T follicular helper cell (primary cell): ENCODE results near the gene DOK6.
"Not testable (repeated sequence)": the region's sequence is repeated elsewhere in the genome, so short reads cannot be mapped to it uniquely, and the experiment has no call there.

Experiments used
- DNase-seq: peaks from one replicate; pipeline ENCODE4 v3.0.0-alpha.2; 2020; ENCODE audit warnings: low read depth

DOK6 gene

DNA sequence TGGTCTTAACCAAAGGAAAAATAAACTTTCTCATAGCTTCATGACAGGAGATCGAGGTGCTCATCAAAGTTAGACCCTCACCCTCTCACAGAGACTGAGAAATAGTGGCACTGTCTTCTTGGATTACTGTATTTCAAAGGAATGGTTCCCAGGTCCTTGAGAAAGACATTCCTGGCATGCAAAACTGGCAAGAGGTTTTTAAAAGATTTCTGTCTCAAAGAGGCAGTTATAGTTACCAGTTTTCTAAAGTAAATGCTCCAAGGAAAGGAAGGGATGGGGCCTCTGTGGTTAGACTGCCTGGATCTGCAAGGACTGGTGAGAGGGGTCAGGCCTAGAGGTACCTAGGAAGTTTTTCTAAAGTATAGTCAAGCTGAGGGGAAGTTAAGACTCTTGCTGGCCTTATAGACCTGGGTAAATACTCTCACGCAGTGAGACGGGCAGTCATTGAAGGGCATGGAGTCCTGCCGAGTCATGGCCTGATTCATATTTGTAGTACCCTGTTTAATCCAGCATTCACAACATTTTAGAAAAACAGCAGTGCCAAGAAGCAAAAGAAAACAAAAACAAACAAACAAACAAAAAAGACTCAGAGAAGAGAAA lies 226.1 kb downstream of the DOK6 start:
- no peak for DNase-seq

DNA sequence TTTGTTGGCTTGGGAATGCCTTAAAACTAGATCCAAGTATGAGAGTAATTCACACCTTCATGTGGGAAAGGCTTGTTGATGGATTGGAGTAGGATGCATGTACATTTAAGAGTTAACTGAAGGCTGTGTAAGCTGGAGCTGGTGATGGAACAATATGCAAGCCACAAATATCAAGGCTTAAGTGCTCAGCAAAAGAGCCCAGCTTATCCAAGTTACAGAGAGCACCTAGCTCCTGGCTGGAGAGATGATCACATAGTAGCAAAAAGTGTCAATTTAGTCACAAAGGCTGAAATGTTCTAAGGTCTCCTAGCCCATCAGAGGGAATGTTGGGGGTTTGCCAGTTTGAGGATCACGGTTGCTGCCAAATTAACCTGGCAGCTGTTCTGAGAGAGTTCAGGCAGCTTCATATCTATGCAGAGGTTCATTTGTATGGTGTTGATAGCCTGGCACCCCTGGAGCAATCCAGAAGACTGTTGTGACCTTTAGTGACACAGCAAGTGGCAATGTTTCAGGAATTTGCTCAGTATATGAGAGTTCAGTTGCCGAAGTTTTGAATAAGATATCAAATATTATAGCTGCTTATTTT lies 228.2 kb downstream of the DOK6 start:
- no peak for DNase-seq

DNA sequence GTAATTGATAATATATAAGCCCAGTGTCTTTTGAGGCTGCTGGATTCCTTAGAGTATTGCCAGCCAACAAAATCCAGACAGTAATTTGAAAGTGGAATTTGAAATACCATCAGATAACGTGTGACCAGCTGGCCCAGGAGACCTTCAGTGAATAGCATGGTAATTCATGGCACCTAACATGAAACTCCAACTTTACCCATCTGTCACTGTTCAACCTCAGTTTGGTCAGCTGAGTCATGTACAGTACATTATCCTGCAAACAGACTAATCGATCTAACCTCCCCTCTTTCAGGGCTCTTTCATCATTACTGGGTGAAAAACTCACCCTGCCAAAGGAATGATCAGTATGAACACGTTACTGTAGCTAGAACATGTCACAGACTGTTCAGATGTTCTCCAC lies 230.6 kb downstream of the DOK6 start:
- DNase-seq, result no peak

DNA sequence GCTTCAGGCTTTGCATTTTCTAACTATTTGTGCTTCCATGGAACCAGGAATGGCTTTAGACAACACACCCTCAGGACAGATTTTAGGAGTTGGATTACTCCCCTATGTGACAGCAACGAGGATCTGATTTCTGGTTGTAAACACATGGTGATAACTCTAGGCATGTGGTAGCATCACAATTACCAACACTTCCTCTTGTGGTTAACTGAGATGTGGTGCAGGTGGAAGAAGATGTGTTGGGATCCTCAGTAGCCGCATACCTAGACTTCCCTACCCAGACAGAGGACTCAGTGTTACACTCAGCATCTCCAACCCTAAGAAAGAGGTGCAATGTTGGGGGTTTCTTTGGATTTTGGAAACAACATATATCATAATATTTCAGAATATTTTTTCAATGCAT lies 234.8 kb downstream of the DOK6 start:
- no peak for DNase-seq

DNA sequence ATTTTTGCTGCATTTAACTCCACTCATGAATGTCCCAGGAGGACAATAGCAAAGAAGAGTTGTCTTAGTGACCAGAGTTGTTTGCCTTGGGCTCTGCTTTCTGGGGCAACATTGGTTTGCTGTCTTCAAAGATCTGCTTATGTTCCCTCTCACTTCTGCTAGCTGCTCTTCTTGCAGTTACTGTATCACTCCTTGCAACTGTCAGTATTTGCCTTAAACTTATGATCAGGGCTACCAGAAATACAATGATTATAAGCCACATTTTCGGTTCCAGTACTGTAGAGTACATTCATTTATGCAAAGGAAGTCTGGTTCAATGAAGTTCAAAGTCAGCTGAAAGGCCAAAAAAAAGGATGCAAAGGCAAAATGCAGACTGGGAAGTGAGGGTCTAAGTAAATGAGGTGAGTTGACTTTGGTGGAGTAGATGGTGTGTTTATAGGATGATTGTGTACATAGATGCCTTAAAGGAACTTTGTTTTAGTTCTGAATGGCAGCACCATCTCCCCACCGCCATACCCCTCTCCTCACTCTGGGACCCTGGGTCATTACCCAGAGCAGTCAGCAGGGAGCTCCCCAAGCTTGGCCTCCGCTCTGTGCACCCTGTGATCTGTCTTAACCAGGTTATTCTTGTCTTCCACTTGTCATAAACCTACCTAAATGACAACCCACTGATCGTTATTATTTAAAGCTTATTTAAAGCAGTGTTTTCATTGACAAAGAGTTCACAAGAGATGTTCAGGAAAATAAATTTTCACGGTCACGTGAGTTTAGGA lies 236.0 kb downstream of the DOK6 start:
- no peak for DNase-seq

DNA sequence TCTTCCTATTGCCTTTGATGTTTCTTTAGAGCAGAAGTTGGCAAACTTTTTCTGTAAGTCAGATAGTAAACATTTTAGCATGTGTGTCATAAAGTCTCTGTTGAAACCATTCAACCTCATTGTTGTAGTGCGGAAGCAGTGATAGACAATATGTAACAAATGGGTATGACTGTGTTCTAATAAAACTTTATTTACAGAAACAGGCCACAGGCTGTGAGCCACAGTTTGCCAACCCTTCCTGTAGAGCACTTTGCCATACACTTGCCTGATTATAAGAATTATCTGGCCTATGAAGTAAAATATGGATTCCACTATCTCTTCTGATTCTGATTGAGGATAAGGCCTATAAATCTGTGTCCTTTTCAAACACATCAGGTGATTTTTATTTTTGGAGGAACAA lies 237.4 kb downstream of the DOK6 start:
- no peak for DNase-seq

DNA sequence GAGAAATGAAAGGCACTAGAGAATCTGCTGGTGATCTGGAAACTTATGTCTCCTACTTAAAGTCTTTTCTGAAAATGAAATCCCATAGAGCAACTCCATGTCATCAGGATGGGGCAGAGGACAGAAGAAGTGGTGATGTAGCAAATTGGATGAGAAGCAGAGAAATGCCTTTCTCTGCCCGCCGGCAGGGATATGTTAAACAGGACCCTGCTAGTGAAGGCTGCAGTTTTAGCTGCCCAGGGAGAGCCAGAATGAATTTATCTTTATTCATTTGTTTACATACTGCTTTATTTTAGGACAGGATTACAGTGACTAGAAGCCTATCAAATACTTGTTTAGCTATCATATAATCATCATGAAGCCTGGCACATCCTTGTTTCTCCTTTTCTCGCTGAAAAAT lies 247.0 kb downstream of the DOK6 start:
- no peak for DNase-seq

DNA sequence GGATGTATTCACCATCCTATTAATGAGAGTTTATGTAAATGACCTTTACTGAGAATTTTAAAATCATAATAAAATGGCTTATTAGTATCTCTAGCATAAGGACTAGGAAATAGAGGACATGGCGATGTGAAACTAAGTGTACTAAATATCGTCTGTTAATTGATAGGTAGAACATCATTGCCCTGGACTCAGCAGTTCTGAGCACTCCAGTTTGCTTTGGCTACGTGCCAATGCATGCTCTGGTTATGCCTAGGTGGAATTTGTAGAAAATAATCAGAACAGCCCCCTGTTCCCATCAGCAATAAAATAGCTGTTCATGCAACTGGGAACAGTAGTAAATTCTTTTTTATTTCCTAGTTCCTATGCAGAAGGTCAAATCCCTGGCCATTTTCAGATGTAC lies 247.8 kb downstream of the DOK6 start:
- DNase-seq, result no peak

DNA sequence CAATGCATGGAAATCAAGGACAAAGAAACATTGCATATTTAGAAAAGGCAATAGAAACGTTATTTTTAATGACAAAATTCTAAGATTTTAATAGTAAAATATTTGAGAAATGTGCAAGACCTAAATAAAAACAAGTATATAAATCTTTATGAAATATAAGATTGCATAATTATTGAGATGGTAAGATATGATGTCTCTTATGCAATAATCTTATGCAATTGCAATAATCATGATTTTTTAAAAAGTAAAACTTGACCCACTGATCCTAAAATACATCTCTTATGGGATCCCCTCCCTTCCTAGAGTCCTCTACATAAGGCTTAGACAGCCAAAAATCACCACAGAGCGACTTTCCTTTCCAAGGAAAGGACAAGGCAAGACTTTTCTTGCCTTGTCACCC lies 249.0 kb downstream of the DOK6 start:
- DNase-seq, result no peak

DNA sequence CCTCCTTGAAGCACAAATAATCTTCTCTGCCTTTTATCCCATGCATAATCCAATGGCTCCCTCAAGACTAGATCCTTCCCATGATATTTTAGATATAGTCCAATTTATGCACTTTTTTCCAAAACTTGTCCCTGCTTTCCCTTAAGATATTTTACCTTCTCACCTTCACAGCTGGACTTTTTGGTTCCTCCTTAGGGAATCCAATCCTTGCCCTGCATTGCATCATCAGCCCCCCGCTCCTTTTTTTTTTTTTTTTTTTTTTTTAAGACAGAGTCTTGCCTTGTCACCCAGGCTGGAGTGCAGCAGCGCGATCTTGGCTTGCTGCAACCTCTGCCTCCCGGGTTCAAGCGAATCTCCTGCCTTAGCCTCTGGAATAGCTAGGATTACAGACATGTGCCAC lies 250.6 kb downstream of the DOK6 start:
- no peak for DNase-seq

DNA sequence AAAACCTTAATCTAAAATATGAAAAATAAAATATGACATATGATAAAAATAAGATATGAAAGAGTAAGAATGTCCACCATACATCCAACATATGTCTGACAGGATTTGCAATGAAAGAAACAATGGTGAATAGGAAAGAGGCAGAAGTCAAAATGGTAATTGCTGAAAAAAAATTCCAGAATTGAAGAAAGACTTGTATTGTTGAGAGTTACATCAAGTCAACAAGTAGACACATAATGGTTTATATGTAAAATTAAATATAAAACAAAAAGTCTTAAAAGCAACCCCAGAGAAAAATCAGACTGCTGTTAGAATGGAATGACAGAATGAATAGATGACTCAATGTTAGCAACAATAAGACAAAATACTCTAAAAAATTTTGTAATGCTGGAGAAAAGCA lies 255.1 kb downstream of the DOK6 start:
- DNase-seq, result no peak

DNA sequence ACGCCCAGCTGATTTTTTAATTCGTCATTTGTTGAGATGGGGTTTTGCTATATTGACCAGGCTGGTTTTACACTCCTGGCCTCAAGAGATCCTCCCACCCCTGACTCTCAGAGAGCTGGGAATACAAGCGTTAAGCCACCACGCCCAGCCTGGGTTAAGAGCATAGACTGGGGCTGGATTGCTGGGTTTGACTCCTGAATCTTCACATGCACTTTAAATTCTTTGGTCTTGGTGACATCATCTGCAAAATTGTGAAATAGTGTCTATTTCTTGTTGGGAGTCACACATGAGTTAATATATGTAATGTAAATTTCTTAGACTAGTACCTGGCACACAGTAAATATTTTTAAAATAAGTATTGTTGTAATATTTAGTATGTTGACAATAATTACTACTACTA lies 257.4 kb downstream of the DOK6 start:
- no peak for DNase-seq

DNA sequence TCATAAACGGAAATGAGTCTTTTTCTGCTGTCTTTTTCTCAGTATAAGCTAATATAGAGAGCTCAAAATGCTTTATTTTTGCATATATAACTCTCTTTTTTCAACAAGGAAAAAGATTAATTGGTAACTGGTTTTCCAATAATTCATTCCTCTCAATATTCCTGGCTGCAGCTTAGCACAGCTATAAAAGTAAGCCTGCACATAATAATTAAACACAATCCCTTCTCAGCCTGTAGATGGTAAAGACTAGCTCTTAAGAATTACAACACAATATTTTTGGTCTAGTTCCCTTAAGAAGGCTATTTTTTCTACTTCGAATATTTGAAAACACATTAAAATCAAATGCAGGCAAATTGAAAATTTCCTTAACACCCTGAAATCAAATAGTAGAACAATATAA lies 258.0 kb downstream of the DOK6 start:
- no peak for DNase-seq

DNA sequence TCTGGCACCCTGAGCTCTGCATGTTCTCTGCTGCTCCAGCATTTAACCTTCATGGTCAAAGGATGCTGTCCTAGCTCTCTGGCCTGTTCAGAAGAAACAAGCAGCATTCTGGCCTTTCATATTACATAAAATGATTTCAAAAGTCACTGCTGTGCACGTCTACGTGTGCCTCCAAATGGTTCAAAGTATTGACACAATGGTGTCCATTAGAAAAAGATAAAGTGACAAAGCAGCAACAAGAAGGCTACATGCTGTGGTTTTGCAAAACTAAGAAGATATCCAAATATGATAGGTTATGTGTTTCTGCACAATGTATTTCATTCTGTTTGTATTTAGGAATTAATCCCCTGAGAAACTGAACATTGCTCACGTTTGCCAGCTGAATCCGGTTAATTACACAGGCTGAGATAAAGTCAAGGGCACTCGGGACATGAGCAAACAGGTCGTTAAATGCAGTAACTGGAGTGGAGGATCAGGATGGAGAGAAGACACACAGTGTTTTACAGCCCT lies 258.5 kb downstream of the DOK6 start:
- DNase-seq, result no peak

DNA sequence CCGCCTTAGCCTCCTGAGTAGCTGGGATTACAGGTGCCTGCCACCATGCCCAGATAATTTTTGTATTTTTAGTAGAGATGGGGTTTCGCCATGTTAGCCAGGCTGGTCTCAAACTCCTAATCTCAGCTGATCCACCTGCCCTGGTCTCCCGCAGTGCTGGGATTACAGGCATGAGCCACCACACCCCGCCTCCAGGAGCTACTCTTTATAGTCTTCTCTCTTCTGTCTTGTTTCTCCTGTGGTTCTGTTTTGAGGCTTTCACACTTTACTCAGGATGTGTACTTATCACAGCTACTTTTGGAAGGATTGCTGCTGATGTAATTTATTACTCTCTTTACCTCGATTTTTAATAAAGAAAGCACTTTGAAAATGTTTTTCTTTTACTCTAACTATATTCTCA lies 261.4 kb downstream of the DOK6 start:
- DNase-seq, result not testable (repeated sequence)

DNA sequence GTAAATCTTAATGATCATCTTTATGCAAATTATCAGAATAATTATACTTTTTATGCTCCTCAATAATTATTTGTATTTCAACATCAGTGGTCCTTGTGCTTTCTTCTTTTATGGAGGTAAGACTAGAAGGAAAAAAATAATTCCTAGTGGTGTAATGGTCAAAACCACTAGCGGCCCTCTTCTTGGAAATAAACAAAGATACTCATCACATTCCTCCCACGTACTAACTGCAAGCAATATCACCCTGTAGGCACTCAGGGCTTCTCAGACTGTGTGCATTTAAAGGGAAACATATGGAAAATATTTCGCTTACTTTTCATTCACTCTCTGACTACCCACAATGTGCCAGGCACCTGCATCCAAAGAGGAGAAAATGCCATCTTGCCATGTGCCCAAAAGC lies 263.7 kb downstream of the DOK6 start:
- DNase-seq, result no peak

DNA sequence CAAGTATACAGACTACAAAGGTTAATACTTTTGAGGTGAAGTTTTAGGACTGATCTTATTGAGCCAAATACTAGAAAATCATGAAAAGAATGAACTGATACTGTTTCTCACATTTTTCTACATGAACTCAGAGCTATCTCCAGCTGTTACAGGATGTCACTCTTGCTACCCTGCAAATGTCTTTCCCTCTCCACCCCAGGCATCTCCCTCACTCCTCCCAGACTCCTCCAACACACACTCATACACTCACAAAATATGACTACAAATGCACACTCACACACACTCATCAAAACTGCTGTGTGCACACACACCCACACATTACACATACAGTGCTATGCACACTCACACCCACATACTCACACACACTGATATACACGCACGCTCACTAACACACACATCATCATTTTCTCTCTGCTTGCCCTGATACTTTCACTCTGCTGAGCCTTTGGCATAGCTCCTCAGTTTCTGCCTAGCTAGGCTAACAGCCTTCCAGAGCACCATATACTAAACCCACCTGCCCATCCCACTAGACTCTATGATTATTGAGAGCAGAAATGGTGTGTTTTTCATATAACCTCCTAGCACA lies 273.7 kb downstream of the DOK6 start:
- no peak for DNase-seq

DNA sequence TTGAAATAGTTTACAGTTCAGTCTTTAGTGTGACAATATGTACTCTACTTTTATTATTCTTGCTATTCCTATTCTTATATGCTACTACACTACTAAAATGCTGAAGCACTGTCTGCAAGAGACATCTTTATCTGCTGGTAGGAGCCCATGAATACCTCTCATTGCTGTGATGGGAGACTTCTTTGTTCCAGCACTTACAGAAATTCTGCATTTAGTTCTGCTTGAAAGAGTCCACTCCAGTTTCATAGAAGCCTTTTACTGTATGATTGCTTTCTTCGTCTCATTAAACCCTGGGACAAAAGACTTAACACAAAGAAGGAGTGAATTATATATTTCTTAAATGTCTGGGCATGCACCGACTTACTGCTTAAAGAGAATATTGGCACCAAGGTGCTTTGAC lies 274.3 kb downstream of the DOK6 start:
- no peak for DNase-seq

DNA sequence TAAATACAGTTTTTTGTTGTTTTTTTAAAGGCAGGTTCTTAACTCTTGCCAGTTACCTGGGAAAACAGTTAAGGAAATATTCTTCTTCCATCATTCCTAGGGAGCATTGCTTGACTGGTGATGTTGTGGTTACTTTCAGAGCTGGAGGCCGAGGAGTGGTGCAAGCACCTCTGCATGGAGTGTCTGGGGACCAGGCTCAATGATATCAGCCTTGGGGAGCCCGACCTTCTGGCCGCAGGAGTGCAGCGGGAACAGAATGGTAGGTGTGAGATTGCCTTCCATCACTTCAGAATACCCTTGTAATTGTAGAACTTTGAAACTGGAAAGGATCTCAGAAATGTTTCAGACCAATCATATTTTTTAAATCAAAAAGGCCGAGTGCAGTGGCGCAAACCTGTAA lies 276.9 kb downstream of the DOK6 start:
- DNase-seq, result no peak

DNA sequence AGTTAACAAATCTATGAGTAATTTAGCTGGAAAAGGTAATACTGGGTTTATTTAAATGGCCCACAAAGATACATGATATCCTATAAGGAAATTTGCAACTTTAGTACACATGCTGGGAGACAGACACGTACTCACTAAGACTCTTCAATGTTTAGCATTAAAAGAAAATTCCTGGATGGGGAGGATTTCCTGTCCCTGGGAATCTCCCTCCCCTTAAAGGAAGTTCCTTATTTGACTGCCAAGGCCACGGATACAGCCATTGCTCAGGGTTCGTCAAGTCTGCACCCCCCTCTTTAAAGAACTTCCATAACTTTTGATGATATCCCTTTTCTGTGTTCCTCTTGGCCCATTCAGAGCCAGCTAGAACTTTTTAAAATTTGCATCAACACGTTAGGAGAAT lies 279.4 kb downstream of the DOK6 start:
- no peak for DNase-seq

DNA sequence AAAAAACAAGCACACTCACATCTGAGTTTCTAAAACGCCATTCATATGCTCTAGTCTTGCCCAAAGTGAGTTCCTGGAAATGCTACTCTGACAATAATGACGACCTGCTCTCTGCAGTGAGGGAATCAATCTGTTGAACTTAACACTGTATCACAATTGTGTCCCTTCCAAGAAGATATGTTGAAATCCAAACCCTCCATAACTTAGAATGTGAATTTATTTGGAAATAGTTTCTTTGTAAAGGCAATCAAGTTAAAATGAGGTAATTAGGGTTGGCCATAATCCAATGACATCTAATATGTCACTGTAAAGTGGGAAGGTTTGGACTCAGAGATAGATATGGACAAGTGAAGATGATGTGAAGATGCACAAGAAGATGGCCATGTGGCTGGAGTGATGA lies 282.5 kb downstream of the DOK6 start:
- DNase-seq, result no peak

DNA sequence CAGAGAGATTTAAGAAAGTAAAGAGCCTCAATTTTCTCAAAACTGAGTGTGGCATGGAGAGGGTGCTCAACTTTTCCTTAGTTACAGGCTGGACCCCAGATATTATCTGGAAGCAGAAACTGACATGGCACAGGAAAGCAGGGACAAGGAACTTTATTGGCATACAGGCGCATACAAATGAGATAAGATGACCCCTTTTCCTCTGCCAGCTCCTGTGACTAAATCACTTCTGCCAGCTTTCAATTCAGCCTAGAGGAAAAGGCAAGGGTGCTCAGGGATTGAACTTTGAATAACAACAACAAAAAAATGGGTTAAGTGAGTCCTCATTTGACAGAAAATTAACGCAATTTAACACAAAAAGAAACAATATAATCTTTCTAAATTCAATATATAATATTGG lies 284.1 kb downstream of the DOK6 start:
- no peak for DNase-seq

DNA sequence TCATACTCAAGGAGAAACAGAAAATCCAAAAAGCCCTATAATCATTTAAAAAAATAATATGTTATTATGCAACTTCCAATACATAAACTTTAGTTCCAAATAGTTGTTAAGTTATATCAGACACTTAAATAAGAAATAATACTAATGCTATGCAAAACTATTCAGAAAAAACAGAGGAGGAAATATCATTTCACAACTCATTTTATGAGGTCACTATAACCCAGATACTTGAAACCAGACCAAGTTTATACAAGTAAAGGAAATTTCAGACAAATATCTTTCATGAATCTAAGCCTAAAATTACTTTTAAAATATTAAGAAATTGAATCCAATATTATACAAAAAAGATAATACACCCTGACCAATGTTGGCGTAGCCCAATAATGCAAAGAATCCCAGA lies 286.2 kb downstream of the DOK6 start:
- DNase-seq, result no peak
